ENCODE measurements around the gene B3GAT3.
"Not testable (repeated sequence)": the region's sequence is repeated elsewhere in the genome, so short reads cannot be mapped to it uniquely, and the experiment has no call there.

B3GAT3 gene

DNA sequence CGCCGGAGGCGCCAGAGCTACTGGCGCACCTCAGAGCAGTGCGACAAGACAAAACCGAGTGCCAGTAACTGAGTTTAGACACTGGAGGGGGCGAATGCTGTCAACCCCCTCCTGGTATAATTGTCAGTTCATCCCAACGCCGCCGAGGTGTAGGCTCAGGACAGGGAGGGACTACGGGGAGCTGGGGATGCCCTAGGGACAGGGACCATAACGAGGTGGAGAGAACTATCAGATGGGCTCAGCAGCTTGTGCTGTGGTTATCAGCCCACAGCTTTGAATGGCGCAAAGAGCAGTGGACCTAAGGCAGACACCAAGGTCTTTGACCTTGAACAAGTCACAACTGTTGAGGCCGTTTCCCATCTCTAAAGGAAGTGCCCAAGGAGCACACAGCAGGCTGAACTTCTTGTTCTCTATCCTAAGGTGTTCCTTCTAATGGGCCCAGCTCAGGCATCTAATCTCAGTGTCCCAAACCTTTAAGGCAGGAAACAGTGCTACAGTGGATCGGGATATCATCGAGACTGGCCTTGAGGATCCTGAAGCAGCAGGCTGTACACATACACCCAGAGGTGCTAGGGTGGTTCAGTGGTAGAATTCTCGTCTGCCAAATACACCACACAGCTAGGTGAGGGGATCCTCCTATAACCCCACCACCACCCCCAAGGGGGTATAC lies 29.5 kb downstream of the B3GAT3 start:
- H3K4me3 ChIP-seq (ENCODE audit: extremely low read depth, insufficient read depth, low read length, poor library complexity, severe bottlenecking), result peak overlapping the region; percentile 93
- H3K9me3 ChIP-seq (ENCODE audit: control insufficient read depth, low read length), result no peaks in the 10 kb centered on the region
- peak overlapping the region; percentile 90 for H3K27ac ChIP-seq (ENCODE audit: low read depth, low read length, severe bottlenecking)
- WGBS, 2 experiments (ENCODE audit: insufficient coverage in 2 of 2), result 39% methylated on average over 14 to 16 of the region's 17 CpGs
- H3K36me3 ChIP-seq (ENCODE audit: control insufficient read depth, insufficient read depth, low read length), result peaks cover 66% of the 10 kb centered on the region
- peaks cover 12% of the 10 kb centered on the region for H3K4me1 ChIP-seq (ENCODE audit: control insufficient read depth, insufficient read depth, low read length, poor library complexity, severe bottlenecking)

DNA sequence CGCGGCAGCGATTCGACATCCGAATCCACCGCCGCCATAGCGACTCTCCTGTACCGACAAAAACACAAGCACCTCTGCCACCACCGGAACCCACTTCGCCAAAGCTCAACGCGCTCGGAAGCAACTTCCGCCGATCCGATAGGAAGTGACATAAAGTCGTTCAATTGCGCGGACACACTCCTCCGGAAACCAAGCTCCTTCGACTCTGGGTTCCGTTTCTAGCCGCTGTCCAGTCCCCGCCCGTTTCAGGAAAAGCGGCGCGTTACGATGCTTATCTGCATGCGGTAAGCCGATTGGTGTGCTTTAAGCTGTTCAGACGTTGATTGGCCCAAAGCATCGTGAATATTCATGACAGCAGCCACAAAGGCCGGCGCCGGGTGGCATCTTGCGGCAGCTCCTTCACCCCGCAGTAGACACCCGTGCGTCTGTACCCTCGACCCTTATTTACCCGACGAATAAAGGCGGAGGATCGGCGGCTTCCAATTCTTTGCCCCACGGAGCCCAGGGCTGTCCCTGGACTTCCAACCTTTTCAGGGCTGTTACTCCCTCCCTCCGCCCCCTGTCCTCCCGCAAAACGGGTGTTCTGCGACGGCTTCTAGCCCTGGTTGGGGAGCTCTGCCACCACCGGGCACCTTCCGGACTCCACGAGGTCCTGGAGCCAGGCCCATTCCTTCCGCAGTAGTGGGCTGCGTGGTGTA lies 30.2 kb downstream of the B3GAT3 start, which contains the start of gene TUT1:
Gene TUT1 (minus strand): TSS at position 76 of the 698 bp plus-strand sequence. CDS start 38 bp downstream, at position 38.
- 0 to 1% methylated on average over 38 to 52 of the region's 58 CpGs for WGBS, 2 experiments (ENCODE audit: insufficient coverage in 2 of 2)
- Histone ChIP-seq H3K4me3 (ENCODE audit: extremely low read depth, insufficient read depth, low read length, poor library complexity, severe bottlenecking) (peak within 1 kb of the TSS; percentile 93), H3K4me1 (ENCODE audit: control insufficient read depth, insufficient read depth, low read length, poor library complexity, severe bottlenecking) (peaks cover 12% of the 10 kb centered on the region), H3K9me3 (ENCODE audit: control insufficient read depth, low read length) (no peaks in the 10 kb centered on the region), H3K36me3 (ENCODE audit: control insufficient read depth, insufficient read depth, low read length) (peaks cover 66% of the 10 kb centered on the region), H3K27ac (ENCODE audit: low read depth, low read length, severe bottlenecking) (peak within 1 kb of the TSS; percentile 91)

DNA sequence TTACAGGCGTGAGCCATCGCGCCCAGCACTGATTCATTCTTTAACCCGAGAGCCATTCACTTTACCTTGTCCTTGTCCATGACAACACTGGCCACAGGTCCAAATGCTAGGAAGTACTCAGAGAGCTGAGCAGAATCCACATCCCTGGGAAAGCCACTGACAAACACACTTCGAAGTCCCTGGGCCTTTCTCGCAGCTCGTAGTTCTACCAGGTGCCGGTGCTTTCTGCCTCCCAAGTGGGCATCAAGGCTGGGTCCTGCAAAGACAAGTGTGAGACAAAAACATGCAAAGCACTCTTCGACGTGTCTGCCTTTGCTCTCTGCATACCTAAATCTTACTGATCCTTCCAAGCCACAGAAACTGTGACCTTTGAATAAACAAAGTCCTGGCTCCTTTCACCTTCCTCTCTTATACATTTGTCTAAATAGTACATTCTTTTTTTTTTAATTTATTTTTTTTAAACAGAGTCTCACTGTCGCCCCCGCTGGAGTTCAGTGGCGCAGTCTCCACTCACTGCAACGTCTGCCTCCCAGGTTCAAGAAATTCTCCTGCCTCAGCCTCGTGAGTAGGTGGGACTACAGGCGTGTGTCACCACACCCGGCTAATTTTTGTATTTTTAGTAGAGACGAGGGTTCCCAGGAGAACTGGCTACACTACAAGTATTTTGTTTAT lies 32.7 kb downstream of the B3GAT3 start:
- peaks cover 12% of the 10 kb centered on the region for H3K4me1 ChIP-seq (ENCODE audit: control insufficient read depth, insufficient read depth, low read length, poor library complexity, severe bottlenecking)
- no peaks in the 10 kb centered on the region for H3K9me3 ChIP-seq (ENCODE audit: control insufficient read depth, low read length)
- no peak overlapping the region for H3K4me3 ChIP-seq (ENCODE audit: extremely low read depth, insufficient read depth, low read length, poor library complexity, severe bottlenecking)
- WGBS, 2 experiments (ENCODE audit: insufficient coverage in 2 of 2), result 85 to 92% methylated on average over 10 to 15 of the region's 18 CpGs
- H3K27ac ChIP-seq (ENCODE audit: low read depth, low read length, severe bottlenecking), result no peak overlapping the region
- peaks cover 60% of the 10 kb centered on the region for H3K36me3 ChIP-seq (ENCODE audit: control insufficient read depth, insufficient read depth, low read length)

DNA sequence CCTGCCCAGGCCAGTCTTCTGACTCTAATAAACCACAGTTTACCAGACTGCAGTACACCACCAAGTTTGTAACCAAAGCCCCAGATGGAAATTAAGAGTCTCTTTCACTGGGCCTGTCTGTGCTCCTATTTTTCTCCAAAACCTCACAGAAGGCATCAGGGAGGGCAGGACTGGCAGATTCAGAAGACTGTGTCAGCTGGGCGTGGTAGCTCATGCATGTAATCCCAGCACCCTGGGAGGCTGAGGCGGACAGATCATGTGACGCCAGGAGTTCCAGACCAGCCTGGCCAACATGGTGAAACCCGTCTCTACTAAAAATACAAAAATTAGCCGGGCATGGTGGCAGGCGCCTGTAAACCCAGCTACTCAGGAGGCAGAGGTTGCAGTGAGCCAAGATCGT lies 36.4 kb downstream of the B3GAT3 start:
- 95 to 100% methylated on average over 7 of the region's 7 CpGs for WGBS, 2 experiments (ENCODE audit: insufficient coverage in 2 of 2)

DNA sequence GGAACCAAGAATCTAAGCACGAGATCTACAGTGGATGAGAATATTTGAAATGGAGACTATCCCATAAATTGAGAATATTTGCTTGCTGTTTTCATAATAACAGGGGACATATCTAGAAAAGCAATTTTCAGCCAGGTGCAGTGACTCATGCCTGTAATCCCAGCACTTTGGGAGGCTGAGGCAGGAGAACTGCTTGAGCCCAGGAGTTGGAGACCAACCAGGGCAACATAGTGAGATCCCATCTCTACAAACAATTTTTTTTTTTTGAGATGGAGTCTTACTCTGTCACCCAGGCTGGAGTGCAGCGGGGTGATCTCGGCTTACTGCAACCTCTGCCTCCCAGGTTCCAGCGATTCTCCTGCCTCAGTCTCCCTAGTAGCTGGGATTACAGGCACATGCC lies 40.1 kb downstream of the B3GAT3 start:
- H3K4me3 ChIP-seq (ENCODE audit: extremely low read depth, insufficient read depth, low read length, poor library complexity, severe bottlenecking); H3K4me1 ChIP-seq (ENCODE audit: control insufficient read depth, insufficient read depth, low read length, poor library complexity, severe bottlenecking); H3K27ac ChIP-seq (ENCODE audit: low read depth, low read length, severe bottlenecking); H3K9me3 ChIP-seq (ENCODE audit: control insufficient read depth, low read length): not testable (repeated sequence)
- H3K36me3 ChIP-seq (ENCODE audit: control insufficient read depth, insufficient read depth, low read length), result peaks cover 78% of the 10 kb centered on the region
- 89 to 97% methylated on average over 3 to 4 of the region's 4 CpGs for WGBS, 2 experiments (ENCODE audit: insufficient coverage in 2 of 2)

More for the DNA sequence above, 36.4 kb downstream of the B3GAT3 start:
- not testable (repeated sequence) for H3K9me3 ChIP-seq (ENCODE audit: control insufficient read depth, low read length); H3K4me1 ChIP-seq (ENCODE audit: control insufficient read depth, insufficient read depth, low read length, poor library complexity, severe bottlenecking); H3K4me3 ChIP-seq (ENCODE audit: extremely low read depth, insufficient read depth, low read length, poor library complexity, severe bottlenecking); H3K27ac ChIP-seq (ENCODE audit: low read depth, low read length, severe bottlenecking)
- H3K36me3 ChIP-seq (ENCODE audit: control insufficient read depth, insufficient read depth, low read length), result peaks cover 75% of the 10 kb centered on the region

DNA sequence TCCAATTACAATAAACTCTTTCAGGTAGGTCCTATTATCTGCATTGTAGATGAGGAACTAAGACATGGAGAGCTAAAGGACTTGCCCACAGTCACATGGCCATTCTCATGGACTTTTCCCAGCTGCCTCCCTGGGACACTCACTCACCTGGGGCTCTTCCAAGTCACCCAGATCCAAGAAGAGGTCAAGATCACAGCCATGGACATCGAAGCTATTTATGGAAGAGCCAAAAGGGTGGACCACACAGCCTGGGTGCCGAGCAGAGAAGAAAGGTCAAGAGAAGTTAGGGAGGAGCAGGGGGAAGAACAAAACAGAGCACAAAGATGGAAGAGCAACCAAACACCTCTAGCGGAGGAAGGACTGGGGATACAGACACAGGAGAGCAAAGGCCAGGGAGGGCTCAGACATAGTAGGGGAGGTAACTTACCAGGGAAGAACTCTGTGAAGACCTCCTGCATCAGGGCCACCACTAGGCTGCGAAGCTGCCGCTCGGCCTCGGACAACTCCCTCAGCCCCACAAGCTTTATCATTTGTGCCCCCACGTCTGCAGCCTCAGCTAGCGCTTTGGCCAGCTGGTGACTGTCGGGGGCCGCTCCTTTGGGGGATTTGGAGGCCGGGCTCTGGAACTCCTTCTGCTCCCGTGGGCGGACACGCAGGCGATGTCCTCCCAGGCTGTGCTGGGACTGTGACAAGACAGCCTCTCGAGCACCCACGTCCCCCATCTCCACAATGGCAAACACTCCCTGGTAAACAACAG lies 40.6 kb downstream of the B3GAT3 start:
- Histone ChIP-seq H3K4me3 (ENCODE audit: extremely low read depth, insufficient read depth, low read length, poor library complexity, severe bottlenecking) (no peak overlapping the region), H3K9me3 (ENCODE audit: control insufficient read depth, low read length) (no peaks in the 10 kb centered on the region), H3K36me3 (ENCODE audit: control insufficient read depth, insufficient read depth, low read length) (peaks cover 79% of the 10 kb centered on the region), H3K4me1 (ENCODE audit: control insufficient read depth, insufficient read depth, low read length, poor library complexity, severe bottlenecking) (no peaks in the 10 kb centered on the region), H3K27ac (ENCODE audit: low read depth, low read length, severe bottlenecking) (no peak overlapping the region)
- 93 to 98% methylated on average over 12 to 15 of the region's 18 CpGs for WGBS, 2 experiments (ENCODE audit: insufficient coverage in 2 of 2)

DNA sequence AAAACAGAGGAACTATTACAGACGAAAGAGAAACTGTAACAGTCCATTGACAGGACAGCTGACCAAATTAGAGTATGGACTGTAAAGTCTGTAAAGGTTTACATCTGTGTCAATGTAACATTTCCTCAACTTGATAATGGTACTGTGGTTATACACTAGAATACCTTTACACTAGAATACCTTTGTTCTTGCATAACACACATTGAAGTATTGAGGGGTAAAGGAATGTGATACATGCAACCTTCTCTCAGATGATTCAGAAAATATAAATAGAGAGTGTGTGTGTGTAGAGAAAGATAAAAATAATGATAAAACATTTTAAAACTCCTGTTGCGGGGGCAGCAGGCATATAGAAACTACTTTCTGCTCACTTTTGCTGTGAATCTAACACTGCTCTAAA lies 42.5 kb downstream of the B3GAT3 start:
- no peak overlapping the region for H3K27ac ChIP-seq (ENCODE audit: low read depth, low read length, severe bottlenecking)
- H3K9me3 ChIP-seq (ENCODE audit: control insufficient read depth, low read length), result no peaks in the 10 kb centered on the region
- H3K4me3 ChIP-seq (ENCODE audit: extremely low read depth, insufficient read depth, low read length, poor library complexity, severe bottlenecking), result no peak overlapping the region
- H3K36me3 ChIP-seq (ENCODE audit: control insufficient read depth, insufficient read depth, low read length), result peaks cover 79% of the 10 kb centered on the region
- peaks cover 9% of the 10 kb centered on the region for H3K4me1 ChIP-seq (ENCODE audit: control insufficient read depth, insufficient read depth, low read length, poor library complexity, severe bottlenecking)
- 88% methylated on average over 1 of the region's 2 CpGs; no CpG with 5 or more reads in 1 of the 2 experiments for WGBS, 2 experiments (ENCODE audit: insufficient coverage in 2 of 2)

DNA sequence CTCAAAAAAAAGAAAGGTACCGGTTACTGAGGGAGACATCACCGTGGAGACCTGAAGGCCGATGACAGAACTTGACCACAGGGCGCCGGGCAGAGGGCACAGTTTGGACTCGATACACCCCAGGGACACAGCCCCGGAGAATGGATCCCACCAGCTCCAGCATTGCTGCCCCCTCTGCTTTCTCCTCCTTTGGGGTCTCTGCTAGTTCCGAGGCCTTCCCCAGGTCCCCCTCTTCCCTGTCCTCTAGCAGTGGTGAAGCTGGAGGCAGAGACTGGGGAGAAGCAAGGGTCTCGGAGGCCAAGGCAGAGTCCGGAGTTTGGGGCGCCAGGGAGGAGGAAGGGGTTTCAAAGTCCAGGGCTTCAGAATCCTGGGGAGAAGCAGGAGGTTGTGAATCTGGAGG lies 43.2 kb downstream of the B3GAT3 start:
- Histone ChIP-seq H3K27ac (ENCODE audit: low read depth, low read length, severe bottlenecking) (no peak overlapping the region), H3K36me3 (ENCODE audit: control insufficient read depth, insufficient read depth, low read length) (peaks cover 72% of the 10 kb centered on the region), H3K9me3 (ENCODE audit: control insufficient read depth, low read length) (no peaks in the 10 kb centered on the region), H3K4me3 (ENCODE audit: extremely low read depth, insufficient read depth, low read length, poor library complexity, severe bottlenecking) (no peak overlapping the region), H3K4me1 (ENCODE audit: control insufficient read depth, insufficient read depth, low read length, poor library complexity, severe bottlenecking) (peaks cover 9% of the 10 kb centered on the region)
- 99 to 100% methylated on average over 8 to 9 of the region's 11 CpGs for WGBS, 2 experiments (ENCODE audit: insufficient coverage in 2 of 2)

DNA sequence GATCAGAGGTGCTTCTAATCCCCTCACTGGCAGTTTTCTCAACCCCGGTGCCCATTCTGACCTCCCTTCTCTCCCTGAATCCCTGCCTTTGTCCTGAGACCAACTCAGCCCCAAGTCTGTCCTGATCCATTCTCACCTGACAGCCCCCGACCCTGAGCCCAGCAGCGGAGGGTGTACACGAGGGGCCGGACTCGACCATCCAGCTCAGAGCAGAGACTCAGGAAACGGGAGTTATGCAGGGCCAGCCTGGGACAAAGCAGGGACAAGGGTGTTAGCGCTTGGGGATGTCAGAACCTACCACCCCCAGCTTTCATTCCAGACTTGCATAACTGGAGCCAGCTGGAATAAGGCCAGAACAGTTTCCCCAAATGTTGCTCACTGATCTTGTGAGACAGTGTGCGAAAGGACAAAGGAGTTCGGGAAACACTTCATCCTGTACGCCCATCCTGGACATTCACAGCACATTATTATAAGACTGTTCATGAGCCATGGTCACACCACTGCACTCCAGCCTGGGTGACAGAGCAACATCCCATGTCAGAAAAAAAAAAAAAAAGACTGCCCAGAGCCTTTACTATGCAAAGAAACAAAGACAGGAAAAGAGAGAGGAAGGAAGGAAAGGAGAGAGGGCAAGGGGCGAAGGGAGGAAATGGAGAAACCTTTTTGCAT lies 44.6 kb downstream of the B3GAT3 start:
- Histone ChIP-seq H3K9me3 (ENCODE audit: control insufficient read depth, low read length) (no peaks in the 10 kb centered on the region), H3K27ac (ENCODE audit: low read depth, low read length, severe bottlenecking) (peak overlapping the region; percentile 30), H3K4me3 (ENCODE audit: extremely low read depth, insufficient read depth, low read length, poor library complexity, severe bottlenecking) (no peak overlapping the region), H3K36me3 (ENCODE audit: control insufficient read depth, insufficient read depth, low read length) (peaks cover 68% of the 10 kb centered on the region), H3K4me1 (ENCODE audit: control insufficient read depth, insufficient read depth, low read length, poor library complexity, severe bottlenecking) (peaks cover 13% of the 10 kb centered on the region)
- WGBS, 2 experiments (ENCODE audit: insufficient coverage in 2 of 2), result 96 to 97% methylated on average over 7 to 10 of the region's 12 CpGs

DNA sequence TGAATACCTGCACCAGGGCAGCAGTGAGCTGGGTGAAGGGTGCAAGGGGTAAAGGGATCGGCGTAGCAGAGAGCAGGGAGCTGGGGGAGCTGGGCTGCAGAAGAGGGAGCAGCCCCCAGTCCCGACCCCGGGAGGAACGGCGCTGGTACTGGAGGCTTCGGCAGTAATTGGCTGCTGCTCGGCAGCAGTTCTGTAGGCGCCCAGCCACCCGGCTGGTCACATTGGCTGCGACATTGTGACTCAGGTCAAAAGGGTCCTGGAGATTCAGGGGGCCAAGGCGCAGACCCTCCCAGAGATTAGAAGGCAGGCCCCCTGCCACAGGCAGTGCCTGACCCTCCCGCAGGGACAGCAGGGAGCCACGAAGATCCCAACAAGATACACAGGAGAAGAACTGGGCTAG lies 45.9 kb downstream of the B3GAT3 start:
- Histone ChIP-seq H3K36me3 (ENCODE audit: control insufficient read depth, insufficient read depth, low read length) (peaks cover 70% of the 10 kb centered on the region), H3K4me1 (ENCODE audit: control insufficient read depth, insufficient read depth, low read length, poor library complexity, severe bottlenecking) (peaks cover 25% of the 10 kb centered on the region), H3K27ac (ENCODE audit: low read depth, low read length, severe bottlenecking) (no peak overlapping the region), H3K4me3 (ENCODE audit: extremely low read depth, insufficient read depth, low read length, poor library complexity, severe bottlenecking) (no peak overlapping the region), H3K9me3 (ENCODE audit: control insufficient read depth, low read length) (no peaks in the 10 kb centered on the region)
- 93 to 95% methylated on average over 11 to 13 of the region's 14 CpGs for WGBS, 2 experiments (ENCODE audit: insufficient coverage in 2 of 2)
